Measurements from ENCODE around the gene CFAP77. TPM values are rescaled to one million over a fixed set of nuclear protein-coding genes. Genes with fewer than 3 reads are reported as not detected.
"Not testable (repeated sequence)": the region's sequence is repeated elsewhere in the genome, so short reads cannot be mapped to it uniquely, and the experiment has no call there.

The CFAP77 gene
- polyA plus RNA-seq, 4 donors, result not detected

- no peak for FAIRE-seq
- WGBS, 3 donors, result 89 to 90% (median 89%) methylated on average over 15 of the region's 15 CpGs
Measured at GRCh38 chr9:132557159-132557558, 147.1 kb downstream of the CFAP77 start.

GRCh38 chr9:132559711-132560110, 149.7 kb downstream of the CFAP77 start:
- Histone ChIP-seq H3K9me3 (ENCODE audit: control insufficient read depth in 2 of 2, insufficient read depth in 1 of 2, low read depth in 1 of 2, low read length in 1 of 2) (no peaks in the 10 kb centered on the region), H3K4me1 (ENCODE audit: control insufficient read depth in 3 of 3, insufficient read depth in 2 of 3, low read depth in 1 of 3, low read length in 2 of 3) (no peaks in the 10 kb centered on the region), H3K36me3 (ENCODE audit: control insufficient read depth in 3 of 3, insufficient read depth in 2 of 3, low read depth in 1 of 3, low read length in 3 of 3) (no peaks in the 10 kb centered on the region), H3K4me3 (ENCODE audit: low read depth in 1 of 3, low read length in 3 of 3) (no peak overlapping the region), H3K27me3 (ENCODE audit: control insufficient read depth in 3 of 3, insufficient read depth in 3 of 3, low read length in 3 of 3) (peaks cover 0 to 53% (median 0%) of the 10 kb centered on the region in 3 donors), H3K27ac (ENCODE audit: low read depth in 1 of 3, low read length in 2 of 3) (no peak overlapping the region)
- DNase-seq, result no peak
- no peak for FAIRE-seq
- 84 to 95% (median 94%) methylated on average over 2 of the region's 2 CpGs for WGBS, 3 donors

More at GRCh38 chr9:132557159-132557558, 147.1 kb downstream of the CFAP77 start:
- no peaks in the 10 kb centered on the region for H3K36me3 ChIP-seq (ENCODE audit: control insufficient read depth in 3 of 3, insufficient read depth in 2 of 3, low read depth in 1 of 3, low read length in 3 of 3)
- H3K9me3 ChIP-seq (ENCODE audit: control insufficient read depth in 2 of 2, insufficient read depth in 1 of 2, low read depth in 1 of 2, low read length in 1 of 2), result no peaks in the 10 kb centered on the region
- DNase-seq, result no peak
- peaks cover 0 to 46% (median 0%) of the 10 kb centered on the region in 3 donors for H3K27me3 ChIP-seq (ENCODE audit: control insufficient read depth in 3 of 3, insufficient read depth in 3 of 3, low read length in 3 of 3)
- no peak overlapping the region for H3K27ac ChIP-seq (ENCODE audit: low read depth in 1 of 3, low read length in 2 of 3)
- H3K4me3 ChIP-seq (ENCODE audit: low read depth in 1 of 3, low read length in 3 of 3), result no peak overlapping the region
- H3K4me1 ChIP-seq (ENCODE audit: control insufficient read depth in 3 of 3, insufficient read depth in 2 of 3, low read depth in 1 of 3, low read length in 2 of 3), result peaks cover 0 to under 1% (median 0%) of the 10 kb centered on the region in 3 donors

GRCh38 chr9:132560616-132561202, 150.7 kb downstream of the CFAP77 start:
- DNase-seq (no peak), FAIRE-seq (no peak)
- Histone ChIP-seq H3K36me3 (ENCODE audit: control insufficient read depth in 3 of 3, insufficient read depth in 2 of 3, low read depth in 1 of 3, low read length in 3 of 3) (no peaks in the 10 kb centered on the region), H3K4me3 (ENCODE audit: low read depth in 1 of 3, low read length in 3 of 3) (no peak overlapping the region), H3K4me1 (ENCODE audit: control insufficient read depth in 3 of 3, insufficient read depth in 2 of 3, low read depth in 1 of 3, low read length in 2 of 3) (no peaks in the 10 kb centered on the region), H3K27me3 (ENCODE audit: control insufficient read depth in 3 of 3, insufficient read depth in 3 of 3, low read length in 3 of 3) (peaks cover 0 to 45% (median 0%) of the 10 kb centered on the region in 3 donors), H3K9me3 (ENCODE audit: control insufficient read depth in 2 of 2, insufficient read depth in 1 of 2, low read depth in 1 of 2, low read length in 1 of 2) (no peaks in the 10 kb centered on the region), H3K27ac (ENCODE audit: low read depth in 1 of 3, low read length in 2 of 3) (no peak overlapping the region)
- 40 to 54% (median 47%) methylated on average over 14 of the region's 14 CpGs for WGBS, 3 donors

GRCh38 chr9:132562306-132562573, 152.2 kb downstream of the CFAP77 start:
- 33 to 43% (median 36%) methylated on average over 4 of the region's 4 CpGs for WGBS, 3 donors
- H3K4me3 ChIP-seq (ENCODE audit: low read depth in 1 of 3, low read length in 3 of 3), result no peak overlapping the region
- H3K4me1 ChIP-seq (ENCODE audit: control insufficient read depth in 3 of 3, insufficient read depth in 2 of 3, low read depth in 1 of 3, low read length in 2 of 3), result no peaks in the 10 kb centered on the region
- peaks cover 0 to 40% (median 0%) of the 10 kb centered on the region in 3 donors for H3K27me3 ChIP-seq (ENCODE audit: control insufficient read depth in 3 of 3, insufficient read depth in 3 of 3, low read length in 3 of 3)
- no peaks in the 10 kb centered on the region for H3K36me3 ChIP-seq (ENCODE audit: control insufficient read depth in 3 of 3, insufficient read depth in 2 of 3, low read depth in 1 of 3, low read length in 3 of 3)
- no peak for FAIRE-seq
- H3K9me3 ChIP-seq (ENCODE audit: control insufficient read depth in 2 of 2, insufficient read depth in 1 of 2, low read depth in 1 of 2, low read length in 1 of 2), result no peaks in the 10 kb centered on the region
- DNase-seq, result no peak
- H3K27ac ChIP-seq (ENCODE audit: low read depth in 1 of 3, low read length in 2 of 3), result no peak overlapping the region

GRCh38 chr9:132564526-132564925, 154.5 kb downstream of the CFAP77 start:
- WGBS, 3 donors, result 74 to 82% (median 78%) methylated on average over 6 of the region's 6 CpGs
- no peak for FAIRE-seq
- H3K27me3 ChIP-seq (ENCODE audit: control insufficient read depth in 3 of 3, insufficient read depth in 3 of 3, low read length in 3 of 3), result peaks cover 0 to 35% (median 0%) of the 10 kb centered on the region in 3 donors

GRCh38 chr9:132568787-132569186, 158.8 kb downstream of the CFAP77 start:
- H3K4me3 ChIP-seq (ENCODE audit: low read depth in 1 of 3, low read length in 3 of 3); FAIRE-seq; H3K27ac ChIP-seq (ENCODE audit: low read depth in 1 of 3, low read length in 2 of 3); H3K4me1 ChIP-seq (ENCODE audit: control insufficient read depth in 3 of 3, insufficient read depth in 2 of 3, low read depth in 1 of 3, low read length in 2 of 3); H3K9me3 ChIP-seq (ENCODE audit: control insufficient read depth in 2 of 2, insufficient read depth in 1 of 2, low read depth in 1 of 2, low read length in 1 of 2); DNase-seq; H3K36me3 ChIP-seq (ENCODE audit: control insufficient read depth in 3 of 3, insufficient read depth in 2 of 3, low read depth in 1 of 3, low read length in 3 of 3): not testable (repeated sequence)
- H3K27me3 ChIP-seq (ENCODE audit: control insufficient read depth in 3 of 3, insufficient read depth in 3 of 3, low read length in 3 of 3), result peaks cover 0 to 18% (median 0%) of the 10 kb centered on the region in 3 donors
- WGBS, 3 donors, result 54 to 70% (median 57%) methylated on average over 2 of the region's 2 CpGs

More at GRCh38 chr9:132564526-132564925, 154.5 kb downstream of the CFAP77 start:
- no peaks in the 10 kb centered on the region for H3K9me3 ChIP-seq (ENCODE audit: control insufficient read depth in 2 of 2, insufficient read depth in 1 of 2, low read depth in 1 of 2, low read length in 1 of 2)
- DNase-seq, result no peak
- no peaks in the 10 kb centered on the region for H3K36me3 ChIP-seq (ENCODE audit: control insufficient read depth in 3 of 3, insufficient read depth in 2 of 3, low read depth in 1 of 3, low read length in 3 of 3)
- H3K27ac ChIP-seq (ENCODE audit: low read depth in 1 of 3, low read length in 2 of 3), result no peak overlapping the region
- no peak overlapping the region for H3K4me3 ChIP-seq (ENCODE audit: low read depth in 1 of 3, low read length in 3 of 3)
- H3K4me1 ChIP-seq (ENCODE audit: control insufficient read depth in 3 of 3, insufficient read depth in 2 of 3, low read depth in 1 of 3, low read length in 2 of 3), result no peaks in the 10 kb centered on the region

- Histone ChIP-seq H3K36me3 (ENCODE audit: control insufficient read depth in 3 of 3, insufficient read depth in 2 of 3, low read depth in 1 of 3, low read length in 3 of 3) (no peaks in the 10 kb centered on the region), H3K9me3 (ENCODE audit: control insufficient read depth in 2 of 2, insufficient read depth in 1 of 2, low read depth in 1 of 2, low read length in 1 of 2) (no peaks in the 10 kb centered on the region), H3K4me3 (ENCODE audit: low read depth in 1 of 3, low read length in 3 of 3) (no peak overlapping the region), H3K27ac (ENCODE audit: low read depth in 1 of 3, low read length in 2 of 3) (no peak overlapping the region), H3K4me1 (ENCODE audit: control insufficient read depth in 3 of 3, insufficient read depth in 2 of 3, low read depth in 1 of 3, low read length in 2 of 3) (no peaks in the 10 kb centered on the region), H3K27me3 (ENCODE audit: control insufficient read depth in 3 of 3, insufficient read depth in 3 of 3, low read length in 3 of 3) (peaks cover 0 to 28% (median 8%) of the 10 kb centered on the region in 3 donors)
- no peak for FAIRE-seq
- no peak for DNase-seq
- 74 to 86% (median 78%) methylated on average over 15 of the region's 15 CpGs for WGBS, 3 donors
Measured at GRCh38 chr9:132571806-132572600, 162.0 kb downstream of the CFAP77 start.

- H3K36me3 ChIP-seq (ENCODE audit: control insufficient read depth in 3 of 3, insufficient read depth in 2 of 3, low read depth in 1 of 3, low read length in 3 of 3), result no peaks in the 10 kb centered on the region
- no peak overlapping the region for H3K27ac ChIP-seq (ENCODE audit: low read depth in 1 of 3, low read length in 2 of 3)
- peaks cover 0 to 36% (median 12%) of the 10 kb centered on the region in 3 donors for H3K27me3 ChIP-seq (ENCODE audit: control insufficient read depth in 3 of 3, insufficient read depth in 3 of 3, low read length in 3 of 3)
- DNase-seq, result no peak
- no peak overlapping the region for H3K4me3 ChIP-seq (ENCODE audit: low read depth in 1 of 3, low read length in 3 of 3)
- no peaks in the 10 kb centered on the region for H3K9me3 ChIP-seq (ENCODE audit: control insufficient read depth in 2 of 2, insufficient read depth in 1 of 2, low read depth in 1 of 2, low read length in 1 of 2)
- FAIRE-seq, result no peak
- H3K4me1 ChIP-seq (ENCODE audit: control insufficient read depth in 3 of 3, insufficient read depth in 2 of 3, low read depth in 1 of 3, low read length in 2 of 3), result no peaks in the 10 kb centered on the region
- WGBS, 3 donors, result 27 to 33% (median 28%) methylated on average over 8 of the region's 8 CpGs
Measured at GRCh38 chr9:132572921-132573320, 162.9 kb downstream of the CFAP77 start.
